HEK293T (cell line): ENCODE data around the gene PRKCE.

Experiments used
- ARNT ChIP-seq: fragments of 450-650 bp; IDR thresholded peaks from 2 replicates; pipeline ENCODE4 v1.6.1; 2017; ENCODE audit warnings: mild to moderate bottlenecking
- BHLHE40 ChIP-seq: fragments of 450-650 bp; IDR thresholded peaks from 2 replicates; pipeline ENCODE4 v1.6.1; 2016; ENCODE audit warnings: mild to moderate bottlenecking, moderate library complexity, borderline replicate concordance
- ELF4 ChIP-seq: fragments of 450-650 bp; IDR thresholded peaks from 2 replicates; pipeline ENCODE4 v1.6.1; 2017; ENCODE audit warnings: antibody characterized with exemption
- FOXA1 ChIP-seq: fragments of 450-650 bp; IDR thresholded peaks from 2 replicates; pipeline ENCODE4 v1.6.1; 2016; ENCODE audit warnings: mild to moderate bottlenecking
- FOXM1 ChIP-seq: fragments of 450-650 bp; IDR thresholded peaks from 2 replicates; pipeline ENCODE4 v1.6.1; 2017; ENCODE audit warnings: mild to moderate bottlenecking, borderline replicate concordance
- HDGF ChIP-seq: fragments of 450-650 bp; IDR thresholded peaks from 2 replicates; pipeline ENCODE4 v1.6.1; 2017; ENCODE audit warnings: antibody characterized with exemption, borderline replicate concordance
- L3MBTL2 ChIP-seq: fragments of 450-650 bp; conservative IDR thresholded peaks from 2 replicates; pipeline ENCODE4 v1.6.1; 2016; ENCODE audit warnings: mild to moderate bottlenecking
- NFRKB ChIP-seq: fragments of 450-650 bp; IDR thresholded peaks from 2 replicates; pipeline ENCODE4 v1.6.1; 2016; ENCODE audit warnings: mild to moderate bottlenecking, moderate library complexity
- SP1 ChIP-seq: fragments of 450-650 bp; IDR thresholded peaks from 2 replicates; pipeline ENCODE4 v1.6.1; 2017
- SUZ12 ChIP-seq: fragments of 450-650 bp; IDR thresholded peaks from 2 replicates; pipeline ENCODE4 v1.6.1; 2016; ENCODE audit warnings: mild to moderate bottlenecking
- ZNF384 ChIP-seq: fragments of 450-650 bp; IDR thresholded peaks from 2 replicates; pipeline ENCODE4 v1.6.1; 2016
- TF ChIP-seq, protein P1 (sequence below): fragments of 450-650 bp; IDR thresholded peaks from 2 replicates; pipeline ENCODE4 v1.6.1; 2016

DNA sequence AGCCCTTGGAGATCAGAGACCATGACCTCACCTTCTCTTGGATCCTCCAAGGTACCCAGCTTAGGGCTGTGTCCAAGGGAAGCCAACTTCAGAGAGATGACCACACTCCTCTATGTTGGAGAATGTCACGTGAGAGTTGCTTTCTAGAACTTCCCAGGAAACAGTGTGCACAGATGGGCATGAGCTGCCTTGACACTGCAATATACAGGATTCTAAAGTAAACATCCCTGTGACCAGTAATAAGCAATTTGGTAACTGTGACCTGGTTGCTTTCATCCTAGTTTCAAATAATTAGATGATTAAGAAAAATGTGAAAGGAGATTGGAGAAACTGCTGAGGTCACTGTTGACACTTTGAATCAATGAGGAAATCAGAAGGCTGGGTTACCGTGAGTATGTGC lies 464.7 kb downstream of the PRKCE start:
- TF ChIP-seq FOXA1 (no peak), SP1 (no peak), ARNT (no peak), FOXM1 (no peak), SUZ12 (no peak), BHLHE40 (no peak), L3MBTL2 (no peak), ZNF384 (no peak), ELF4 (no peak), NFRKB (no peak), HDGF (no peak)
- TF ChIP-seq, protein P1, sequence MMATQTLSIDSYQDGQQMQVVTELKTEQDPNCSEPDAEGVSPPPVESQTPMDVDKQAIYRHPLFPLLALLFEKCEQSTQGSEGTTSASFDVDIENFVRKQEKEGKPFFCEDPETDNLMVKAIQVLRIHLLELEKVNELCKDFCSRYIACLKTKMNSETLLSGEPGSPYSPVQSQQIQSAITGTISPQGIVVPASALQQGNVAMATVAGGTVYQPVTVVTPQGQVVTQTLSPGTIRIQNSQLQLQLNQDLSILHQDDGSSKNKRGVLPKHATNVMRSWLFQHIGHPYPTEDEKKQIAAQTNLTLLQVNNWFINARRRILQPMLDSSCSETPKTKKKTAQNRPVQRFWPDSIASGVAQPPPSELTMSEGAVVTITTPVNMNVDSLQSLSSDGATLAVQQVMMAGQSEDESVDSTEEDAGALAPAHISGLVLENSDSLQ, result no peak
